ENCODE results near the gene NRSN2.

The NRSN2 gene

GRCh38 chr20:367486-367887 is 20.6 kb downstream of the NRSN2 start:
- H3K4me3 ChIP-seq (IDR thresholded peaks at IDR 0.05; ENCODE audit: insufficient read depth, low read depth, low read length), result no peak overlapping the region
- no peaks in the 10 kb centered on the region for H4K20me1 ChIP-seq (ENCODE audit: insufficient read depth)
- H2AFZ ChIP-seq (ENCODE audit: low read depth), result no peak overlapping the region
- H3K36me3 ChIP-seq (ENCODE audit: insufficient read depth), result no peaks in the 10 kb centered on the region
- no peaks in the 10 kb centered on the region for H3K79me2 ChIP-seq (ENCODE audit: insufficient read depth, low read depth)
- H3K27me3 ChIP-seq (ENCODE audit: insufficient read depth, low read depth), result no peaks in the 10 kb centered on the region
- no peak for TF ChIP-seq CTCF (conservative IDR thresholded peaks at IDR 0.05; ENCODE audit: low read depth, low read length)
- H3K27ac ChIP-seq, result no peak overlapping the region
- no peak overlapping the region for H3K9ac ChIP-seq
- H3K4me1 ChIP-seq (ENCODE audit: low read depth, poor library complexity, severe bottlenecking), result peaks cover 27% of the 10 kb centered on the region
- H3K4me2 ChIP-seq, result no peak overlapping the region

- no peak for TF ChIP-seq CTCF (conservative IDR thresholded peaks at IDR 0.05; ENCODE audit: low read depth, low read length)
- H3K4me1 ChIP-seq (ENCODE audit: low read depth, poor library complexity, severe bottlenecking), result peaks cover 36% of the 10 kb centered on the region
Observed at GRCh38 chr20:368915-369314, 22.0 kb downstream of the NRSN2 start.

GRCh38 chr20:370151-370600 is 23.3 kb downstream of the NRSN2 start:
- Histone ChIP-seq H2AFZ (ENCODE audit: low read depth) (no peak overlapping the region), H3K27me3 (ENCODE audit: insufficient read depth, low read depth) (no peaks in the 10 kb centered on the region), H3K9ac (no peak overlapping the region), H3K36me3 (ENCODE audit: insufficient read depth) (no peaks in the 10 kb centered on the region), H3K79me2 (ENCODE audit: insufficient read depth, low read depth) (no peaks in the 10 kb centered on the region), H3K4me2 (no peak overlapping the region), H3K4me3 (IDR thresholded peaks at IDR 0.05; ENCODE audit: insufficient read depth, low read depth, low read length) (no peak overlapping the region), H3K27ac (no peak overlapping the region), H3K4me1 (ENCODE audit: low read depth, poor library complexity, severe bottlenecking) (peaks cover 28% of the 10 kb centered on the region), H4K20me1 (ENCODE audit: insufficient read depth) (no peaks in the 10 kb centered on the region)
- TF ChIP-seq CTCF (conservative IDR thresholded peaks at IDR 0.05; ENCODE audit: low read depth, low read length), result no peak

More at GRCh38 chr20:368915-369314, 22.0 kb downstream of the NRSN2 start:
- no peak overlapping the region for H3K27ac ChIP-seq
- no peaks in the 10 kb centered on the region for H3K79me2 ChIP-seq (ENCODE audit: insufficient read depth, low read depth)
- no peaks in the 10 kb centered on the region for H3K27me3 ChIP-seq (ENCODE audit: insufficient read depth, low read depth)
- no peak overlapping the region for H3K4me3 ChIP-seq (IDR thresholded peaks at IDR 0.05; ENCODE audit: insufficient read depth, low read depth, low read length)
- H2AFZ ChIP-seq (ENCODE audit: low read depth), result no peak overlapping the region
- H4K20me1 ChIP-seq (ENCODE audit: insufficient read depth), result no peaks in the 10 kb centered on the region
- no peaks in the 10 kb centered on the region for H3K36me3 ChIP-seq (ENCODE audit: insufficient read depth)
- H3K9ac ChIP-seq, result no peak overlapping the region
- H3K4me2 ChIP-seq, result no peak overlapping the region

- no peak overlapping the region for H3K27ac ChIP-seq
- no peak for TF ChIP-seq CTCF (conservative IDR thresholded peaks at IDR 0.05; ENCODE audit: low read depth, low read length)
- H3K79me2 ChIP-seq (ENCODE audit: insufficient read depth, low read depth), result no peaks in the 10 kb centered on the region
- H2AFZ ChIP-seq (ENCODE audit: low read depth), result no peak overlapping the region
- no peak overlapping the region for H3K4me3 ChIP-seq (IDR thresholded peaks at IDR 0.05; ENCODE audit: insufficient read depth, low read depth, low read length)
- H3K36me3 ChIP-seq (ENCODE audit: insufficient read depth), result no peaks in the 10 kb centered on the region
- no peaks in the 10 kb centered on the region for H3K27me3 ChIP-seq (ENCODE audit: insufficient read depth, low read depth)
- H4K20me1 ChIP-seq (ENCODE audit: insufficient read depth), result no peaks in the 10 kb centered on the region
- H3K4me1 ChIP-seq (ENCODE audit: low read depth, poor library complexity, severe bottlenecking), result peaks cover 26% of the 10 kb centered on the region
- H3K9ac ChIP-seq, result no peak overlapping the region
- H3K4me2 ChIP-seq, result no peak overlapping the region
Observed at GRCh38 chr20:370977-371754, 24.3 kb downstream of the NRSN2 start.

Measured in KMS-11 (cell line).